HG03066 (cell line): ENCODE measurements around the gene LIN7B.
"Not testable (repeated sequence)": the region's sequence is repeated elsewhere in the genome, so short reads cannot be mapped to it uniquely, and the experiment has no call there.

ENCODE experiments used
- ATAC-seq: cut with Tn5 transposase; IDR thresholded peaks from one replicate; pipeline ENCODE4 v1.9.1; 2021; ENCODE audit warnings: low read depth; ENCODE audit not compliant: unreplicated experiment

LIN7B gene

GRCh38 chr19:49113762-49114629, at the start of gene LIN7B:
TSS of gene LIN7B (plus strand) at chr19:49114370. CDS start at chr19:49114405, 35 bp downstream.
- no peak for ATAC-seq

- ATAC-seq: no peak
Measured at GRCh38 chr19:49064768-49065611, 49.2 kb upstream of the LIN7B start, which contains the start of gene NTF4. TSS of gene NTF4 (minus strand) at chr19:49064818. CDS start at chr19:49061997, 2,821 bp downstream.

- no peak for ATAC-seq
Measured at GRCh38 chr19:49065905-49066512, 48.2 kb upstream of the LIN7B start.

DNA sequence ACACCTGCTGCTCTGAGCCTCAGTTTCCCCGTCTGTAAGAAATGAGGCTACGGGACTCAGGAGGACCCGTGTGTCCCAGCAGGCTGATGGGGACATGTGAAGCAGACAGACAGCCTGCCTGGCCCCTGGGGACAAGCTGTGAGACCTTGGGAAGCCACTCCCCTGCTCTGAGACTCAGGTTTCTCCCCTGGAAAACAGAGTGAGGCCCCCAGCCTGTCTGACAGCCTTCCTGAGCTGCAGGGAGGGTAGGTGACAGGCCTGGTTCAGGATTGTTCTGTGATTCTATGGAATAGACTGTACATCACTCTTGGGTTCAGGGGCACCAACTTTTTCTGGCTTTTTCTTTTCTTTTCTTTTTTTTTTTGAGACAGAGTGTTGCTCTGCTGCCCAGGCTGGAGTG, 46.6 kb upstream of the LIN7B start:
- ATAC-seq: no peak

GRCh38 chr19:49069026-49069425, 45.1 kb upstream of the LIN7B start:
- no peak for ATAC-seq

- ATAC-seq: no peak
Measured at GRCh38 chr19:49070416-49070815, 43.8 kb upstream of the LIN7B start.

DNA sequence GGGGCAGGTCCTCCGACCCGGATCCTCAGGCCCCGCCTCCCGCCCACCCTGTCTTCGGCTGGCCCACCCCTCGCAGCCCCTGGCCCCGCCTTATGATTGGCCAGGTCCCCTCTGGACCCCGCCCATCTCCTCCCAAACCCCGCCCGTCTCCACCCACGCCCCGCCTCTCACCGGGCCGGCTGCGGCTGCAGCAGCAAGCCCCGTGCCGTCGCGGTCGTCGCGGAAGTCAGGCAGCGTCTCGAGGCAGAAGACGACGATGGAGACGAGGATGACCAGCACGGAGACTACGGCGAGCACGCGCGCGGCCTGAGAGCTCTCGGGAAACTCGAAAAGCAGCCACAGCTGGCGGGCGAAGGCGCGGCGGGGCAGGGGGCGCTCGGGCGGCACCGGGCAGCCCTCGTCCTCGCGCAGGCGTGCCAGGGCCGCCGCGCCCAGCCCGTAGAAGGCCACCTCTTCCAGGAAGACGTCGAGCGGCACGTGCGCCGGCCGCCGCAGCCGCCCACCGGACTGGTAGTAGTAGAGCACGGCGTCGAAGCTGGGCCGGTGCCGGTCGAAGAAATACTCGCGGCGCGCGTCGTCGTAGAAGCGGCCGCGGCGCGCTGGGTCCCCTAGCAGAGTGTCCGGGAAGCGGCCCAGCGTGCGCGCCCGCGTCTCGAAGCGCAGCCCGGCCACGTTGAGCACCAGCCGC, 42.2 kb upstream of the LIN7B start:
- ATAC-seq: no peak

GRCh38 chr19:49073514-49074378, 40.4 kb upstream of the LIN7B start:
- no peak for ATAC-seq

GRCh38 chr19:49074869-49075268, 39.3 kb upstream of the LIN7B start:
- ATAC-seq: not testable (repeated sequence)

DNA sequence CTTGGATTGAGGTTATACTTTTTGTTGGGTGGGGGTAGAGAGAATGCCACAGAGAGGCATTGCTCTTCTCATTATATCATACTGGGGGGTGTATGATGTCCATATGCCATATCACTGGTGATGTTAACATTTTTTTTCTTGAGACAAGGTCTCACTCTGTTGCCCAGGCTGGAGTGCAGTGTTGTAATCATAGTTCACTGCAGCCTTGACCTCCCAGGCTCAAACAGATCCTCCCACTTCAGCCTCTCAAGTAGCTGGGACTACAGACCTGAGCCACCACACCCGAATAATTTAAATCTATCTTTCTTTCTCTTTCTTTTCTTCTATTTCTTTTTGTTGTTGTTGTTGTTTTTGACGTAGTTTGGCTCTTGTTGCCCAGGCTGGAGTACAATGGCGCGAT, 33.8 kb upstream of the LIN7B start:
- ATAC-seq: no peak

- no peak for ATAC-seq
Measured at GRCh38 chr19:49081273-49081672, 32.9 kb upstream of the LIN7B start.

GRCh38 chr19:49084206-49085019, 29.8 kb upstream of the LIN7B start:
- ATAC-seq: no peak

GRCh38 chr19:49085020-49085867, 28.9 kb upstream of the LIN7B start, which contains the start of gene SNRNP70:
TSS of gene SNRNP70 (plus strand) at chr19:49085451. CDS start at chr19:49086415, 964 bp downstream.
- peak; percentile 69 for ATAC-seq

- ATAC-seq: no peak
Measured at GRCh38 chr19:49085868-49086232, 28.3 kb upstream of the LIN7B start.

DNA sequence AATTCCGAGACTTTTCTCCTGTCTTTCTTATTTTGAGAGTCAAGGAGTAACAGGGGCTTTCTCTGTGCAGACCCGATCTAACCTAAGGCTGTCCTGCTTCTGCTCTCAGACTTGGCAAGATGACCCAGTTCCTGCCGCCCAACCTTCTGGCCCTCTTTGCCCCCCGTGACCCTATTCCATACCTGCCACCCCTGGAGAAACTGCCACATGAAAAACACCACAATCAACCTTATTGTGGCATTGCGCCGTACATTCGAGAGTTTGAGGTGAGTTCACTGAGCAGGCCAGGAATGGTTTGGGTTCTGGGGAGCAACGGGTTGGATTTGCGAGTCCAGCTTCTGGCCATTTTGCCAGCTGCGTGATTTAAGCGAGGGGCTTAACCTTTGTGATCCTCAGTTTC, 27.9 kb upstream of the LIN7B start:
- no peak for ATAC-seq

DNA sequence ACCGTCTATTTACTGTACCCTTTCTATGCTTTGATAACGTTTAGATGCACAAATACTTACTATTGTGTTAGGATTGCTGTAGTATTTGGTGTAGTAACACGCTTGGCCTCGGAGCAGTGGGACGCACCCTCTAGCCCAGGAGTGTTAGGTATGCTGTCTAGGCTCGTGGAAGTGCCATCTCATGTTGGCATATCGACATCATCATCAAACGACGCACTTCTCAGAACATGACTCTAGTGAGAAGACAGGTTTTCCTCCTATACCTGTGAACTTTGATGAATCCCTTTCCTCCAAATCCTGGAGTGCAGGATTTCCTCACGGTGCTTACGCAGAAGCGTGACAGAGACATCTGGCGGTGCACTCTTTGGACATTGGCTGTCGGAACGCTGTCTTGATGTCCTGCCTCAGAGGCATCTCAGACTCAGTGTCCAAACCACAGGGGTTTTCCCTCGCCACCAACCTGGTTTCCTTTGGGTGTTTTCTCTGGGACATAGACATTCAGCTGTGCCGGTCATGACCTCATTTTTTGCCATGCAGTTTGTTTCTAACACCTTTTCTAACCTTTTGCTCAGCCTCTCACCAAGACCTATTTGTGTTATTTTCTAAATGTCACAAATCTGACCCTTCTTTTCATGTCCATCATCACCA, 22.7 kb upstream of the LIN7B start:
- ATAC-seq: no peak

GRCh38 chr19:49092686-49093085, 21.5 kb upstream of the LIN7B start:
- ATAC-seq: no peak
